PC-9 (cell line): ENCODE measurements around the gene SPRED1. TPM values are rescaled to one million over a fixed set of nuclear protein-coding genes. Genes with fewer than 3 reads are reported as not detected.
"Not testable (repeated sequence)": the region's sequence is repeated elsewhere in the genome, so short reads cannot be mapped to it uniquely, and the experiment has no call there.

ENCODE experiments used
- BruUV-seq: library from RNA; stranded (reverse); fragments of 400-500 nt; replicated peaks from 2 replicates; lab custom pipeline; 2021; lab: Mats Ljungman, UMichigan
- CTCF ChIA-PET: fragments of 300-600 bp; sonication (Branson Sonifier 250); formaldehyde crosslinking; loops from one replicate; lab custom pipeline; 2022; ENCODE audit warnings: antibody characterized with exemption; lab: Charles Lee
- POLR2A ChIA-PET: fragments of 300-600 bp; sonication (Branson Sonifier 250); formaldehyde crosslinking; loops from one replicate; lab custom pipeline; 2022; ENCODE audit warnings: antibody characterized with exemption; ENCODE audit not compliant: unreplicated experiment; lab: Charles Lee
- DNase-seq, 2 experiments: peaks; one replicate each; pipeline versions ENCODE4 v3.0.0 to v3.0.0-alpha.2; 2015 to 2022; ENCODE audit warnings: mixed read lengths in 1 of 2
- H2AFZ ChIP-seq: fragments of 200-600 bp; sonication (generic); 2 replicates; pipeline ENCODE4 v1.8.1; 2017; ENCODE audit warnings: antibody characterized with exemption
- H3F3A ChIP-seq: fragments of 200-600 bp; sonication (generic); 2 replicates; pipeline ENCODE4 v1.8.1; 2017; ENCODE audit warnings: antibody characterized with exemption, mild to moderate bottlenecking, low read depth; ENCODE audit not compliant: insufficient read depth
- H3K27ac ChIP-seq: fragments of 200-600 bp; sonication (generic); 2 replicates; pipeline ENCODE4 v1.6.1; 2016; ENCODE audit warnings: mixed run types
- H3K27me3 ChIP-seq: fragments of 200-600 bp; sonication (generic); 2 replicates; pipeline ENCODE4 v1.6.1; 2016; ENCODE audit warnings: low read depth, mixed run types; ENCODE audit not compliant: insufficient read depth
- H3K36me3 ChIP-seq: fragments of 200-600 bp; sonication (generic); 2 replicates; pipeline ENCODE4 v1.6.1; 2016; ENCODE audit warnings: low read depth, mixed run types
- H3K4me1 ChIP-seq: fragments of 200-600 bp; sonication (generic); replicated peaks from 2 replicates; pipeline ENCODE4 v1.6.1; 2016; ENCODE audit warnings: mixed run types; ENCODE audit not compliant: insufficient read depth
- H3K4me2 ChIP-seq: fragments of 200-600 bp; sonication (generic); 2 replicates; pipeline ENCODE4 v1.6.1; 2017; ENCODE audit warnings: mixed run types
- H3K4me3 ChIP-seq: fragments of 200-600 bp; sonication (generic); 2 replicates; pipeline ENCODE4 v1.6.1; 2016; ENCODE audit warnings: mixed run types
- H3K79me2 ChIP-seq: fragments of 200-600 bp; sonication (generic); 2 replicates; pipeline ENCODE4 v1.6.1; 2017; ENCODE audit warnings: low read depth, mixed run types
- H3K9me2 ChIP-seq: fragments of 200-600 bp; sonication (generic); 2 replicates; pipeline ENCODE4 v1.8.1; 2017; ENCODE audit warnings: mild to moderate bottlenecking; ENCODE audit not compliant: insufficient read depth
- H3K9me3 ChIP-seq: fragments of 200-600 bp; sonication (generic); 2 replicates; pipeline ENCODE4 v1.8.1; 2016; ENCODE audit warnings: low read depth; ENCODE audit not compliant: insufficient read depth
- H4K20me1 ChIP-seq: fragments of 200-600 bp; sonication (generic); 2 replicates; pipeline ENCODE4 v1.8.1; 2017; ENCODE audit not compliant: insufficient read depth
- CTCF ChIP-seq: fragments of 200-600 bp; sonication (generic); conservative IDR thresholded peaks from 2 replicates; pipeline ENCODE4 v1.6.1; 2017; ENCODE audit warnings: mixed run types, antibody characterized with exemption, mild to moderate bottlenecking, moderate library complexity
- EZH2 ChIP-seq: fragments of 200-600 bp; sonication (generic); IDR thresholded peaks from 2 replicates; pipeline ENCODE4 v1.8.0; 2017; ENCODE audit warnings: antibody characterized with exemption, low read depth
- intact Hi-C: fragments of 100-400 bp; cut with micrococcal nuclease; formaldehyde crosslinking; loops from one replicate; pipeline ENCODE4 v1.10.0; 2022; ENCODE audit not compliant: unreplicated experiment
- total RNA-seq: library from RNA; stranded (reverse); gene quantifications from 2 replicates; pipeline ENCODE4 v1.2.3, GENCODE V29; 2021

Gene SPRED1
- total RNA-seq, 1 experiment from 2014 or later = 16.5 TPM

GRCh38 chr15:38274135-38274534 lies 21.5 kb downstream of the SPRED1 start:
- POLR2A ChIA-PET = interaction anchor here (0.6 to 1.1 kb wide), 2 partner anchors 22 to 341 kb away, joined by 3 to 8 read pairs; no protein-coding TSS in a partner anchor
- no peak overlapping the region for H3K4me2 ChIP-seq
- H2AFZ ChIP-seq = no peak overlapping the region
- H3K27me3 ChIP-seq = no peaks in the 10 kb centered on the region
- peaks cover 14% of the 10 kb centered on the region; the same call in 1 of the 2 replicates for H4K20me1 ChIP-seq
- H3K9me3 ChIP-seq = no peaks in the 10 kb centered on the region
- no peak overlapping the region for H3K4me3 ChIP-seq
- DNase-seq = no peak
- H3K9me2 ChIP-seq = no peaks in the 10 kb centered on the region
- peaks cover 65% of the 10 kb centered on the region for H3K79me2 ChIP-seq
- H3K36me3 ChIP-seq = no peaks in the 10 kb centered on the region
- no peak overlapping the region for H3K27ac ChIP-seq
- no TSS peak for BruUV-seq
- intact Hi-C loops = no loop called here
- no peaks in the 10 kb centered on the region for H3F3A ChIP-seq
- TF ChIP-seq EZH2 = no peak
- TF ChIP-seq CTCF = no peak
- H3K4me1 ChIP-seq = no peaks in the 10 kb centered on the region
- CTCF ChIA-PET = no interaction called here

- CTCF ChIA-PET = no interaction called here
Measured at GRCh38 chr15:38275959-38276358, 23.3 kb downstream of the SPRED1 start.

GRCh38 chr15:38277281-38277680 lies 24.6 kb downstream of the SPRED1 start:
- POLR2A ChIA-PET, DNase-seq, BruUV-seq, H3K27ac ChIP-seq, H3K4me2 ChIP-seq, H2AFZ ChIP-seq, H3K27me3 ChIP-seq, H3K4me1 ChIP-seq, CTCF ChIA-PET, intact Hi-C loops, H3K9me2 ChIP-seq, H3K4me3 ChIP-seq, H3F3A ChIP-seq, H3K9me3 ChIP-seq, H3K36me3 ChIP-seq: not testable (repeated sequence)
- H3K79me2 ChIP-seq = peaks cover 70% of the 10 kb centered on the region
- peaks cover 17% of the 10 kb centered on the region; the same call in 1 of the 2 replicates for H4K20me1 ChIP-seq

More at GRCh38 chr15:38275959-38276358, 23.3 kb downstream of the SPRED1 start:
- Histone ChIP-seq H3K27me3 (no peaks in the 10 kb centered on the region), H2AFZ (no peak overlapping the region), H3F3A (no peaks in the 10 kb centered on the region), H3K9me3 (no peaks in the 10 kb centered on the region), H3K36me3 (no peaks in the 10 kb centered on the region), H3K79me2 (peaks cover 72% of the 10 kb centered on the region), H3K27ac (no peak overlapping the region), H3K4me1 (no peaks in the 10 kb centered on the region), H3K4me2 (no peak overlapping the region), H4K20me1 (peaks cover 17% of the 10 kb centered on the region; the same call in 1 of the 2 replicates), H3K4me3 (no peak overlapping the region), H3K9me2 (no peaks in the 10 kb centered on the region)
- intact Hi-C loops = no loop called here
- POLR2A ChIA-PET = no interaction called here
- DNase-seq = no peak
- no peak for TF ChIP-seq CTCF
- no peak for TF ChIP-seq EZH2
- no TSS peak for BruUV-seq

GRCh38 chr15:38281031-38281430 lies 28.4 kb downstream of the SPRED1 start:
- ChIA-PET POLR2A (interaction anchor here (0.6 kb wide), 1 partner anchor 10 kb away, joined by 5 read pairs; no protein-coding TSS in a partner anchor), CTCF (interaction anchor here (0.6 kb wide), 1 partner anchor 18 kb away, joined by 3 read pairs; no protein-coding TSS in a partner anchor)
- TF ChIP-seq CTCF (no peak), EZH2 (no peak)
- no peak for DNase-seq
- Histone ChIP-seq H3K36me3 (no peaks in the 10 kb centered on the region), H3K27me3 (no peaks in the 10 kb centered on the region), H2AFZ (no peak overlapping the region), H3K4me3 (no peak overlapping the region), H4K20me1 (peaks cover 9% of the 10 kb centered on the region; the same call in 1 of the 2 replicates), H3K9me3 (no peaks in the 10 kb centered on the region), H3K27ac (no peak overlapping the region), H3K79me2 (peaks cover 83% of the 10 kb centered on the region), H3K9me2 (no peaks in the 10 kb centered on the region), H3K4me2 (no peak overlapping the region), H3F3A (no peaks in the 10 kb centered on the region), H3K4me1 (no peaks in the 10 kb centered on the region)
- intact Hi-C loops = no loop called here
- no TSS peak for BruUV-seq
